HEK293 (cell line): ENCODE measurements around the gene CNTRL.

Source experiments
- CTCF ChIA-PET: fragments of 350-600 bp; formaldehyde crosslinking; extraction: SDS; loops from one replicate; lab custom pipeline; 2021; ENCODE audit warnings: antibody characterized with exemption; lab: Yijun Ruan, JAX
- POLR2A ChIA-PET: fragments of 300-600 bp; formaldehyde crosslinking; extraction: SDS; loops from one replicate; lab custom pipeline; 2020; ENCODE audit warnings: antibody characterized with exemption, inconsistent platforms; lab: Yijun Ruan, JAX
- H3K27ac ChIP-seq: fragments of 200-500 bp; sonication (Bioruptor generic); 2 replicates; pipeline ENCODE4 v1.5.1; 2014; ENCODE audit warnings: low read depth, low read length, control low read depth, inconsistent platforms; ENCODE audit errors: extremely low read depth
- H3K36me3 ChIP-seq, 2 experiments: fragments of 200-500 bp in 1 of 2; sonication (Bioruptor generic) in 1 of 2; 1 replicate in 1 of 2; 2 replicates in 1 of 2; pipeline ENCODE4 v1.5.1; 2014 to 2017; ENCODE audit warnings: inconsistent platforms in 2 of 2, low read length in 2 of 2; ENCODE audit not compliant: control insufficient read depth in 2 of 2, insufficient read depth in 1 of 2
- H3K4me1 ChIP-seq: fragments of 200-500 bp; sonication (Bioruptor generic); 2 replicates; pipeline ENCODE4 v1.5.1; 2014; ENCODE audit warnings: mild to moderate bottlenecking, low read length, inconsistent platforms; ENCODE audit not compliant: control insufficient read depth, insufficient read depth
- H3K4me3 ChIP-seq: 2 replicates; pipeline ENCODE4 v1.5.1; 2011; ENCODE audit warnings: low read depth, mild to moderate bottlenecking, control low read depth, low read length, moderate library complexity
- H3K9me3 ChIP-seq: fragments of 200-500 bp; sonication (Bioruptor generic); 2 replicates; pipeline ENCODE4 v1.5.1; 2014; ENCODE audit warnings: low read depth, low read length, inconsistent platforms; ENCODE audit not compliant: control insufficient read depth, insufficient read depth
- AEBP2 ChIP-seq: fragments of 450-650 bp; formaldehyde crosslinking; IDR thresholded peaks from 2 replicates; pipeline ENCODE4 v1.5.1; 2016; ENCODE audit warnings: missing biosample characterization, missing genetic modification characterization, borderline replicate concordance
- KLF1 ChIP-seq: fragments of 450-650 bp; formaldehyde crosslinking; IDR thresholded peaks from 2 replicates; pipeline ENCODE4 v1.5.1; 2016; ENCODE audit warnings: missing biosample characterization, missing genetic modification characterization
- KLF17 ChIP-seq: fragments of 450-650 bp; formaldehyde crosslinking; IDR thresholded peaks from 2 replicates; pipeline ENCODE4 v1.5.1; 2016; ENCODE audit warnings: missing biosample characterization, missing genetic modification characterization
- OSR2 ChIP-seq: fragments of 450-650 bp; formaldehyde crosslinking; IDR thresholded peaks from 2 replicates; pipeline ENCODE4 v1.5.1; 2016; ENCODE audit warnings: missing biosample characterization, missing genetic modification characterization
- PRDM1 ChIP-seq: fragments of 450-650 bp; formaldehyde crosslinking; IDR thresholded peaks from 2 replicates; pipeline ENCODE4; 2016; ENCODE audit warnings: missing biosample characterization, missing genetic modification characterization
- ZBTB11 ChIP-seq: fragments of 450-650 bp; formaldehyde crosslinking; conservative IDR thresholded peaks from 2 replicates; pipeline ENCODE4 v1.5.1; 2016; ENCODE audit warnings: low read depth, missing biosample characterization, missing genetic modification characterization
- ZBTB17 ChIP-seq: fragments of 450-650 bp; formaldehyde crosslinking; IDR thresholded peaks from 2 replicates; pipeline ENCODE4 v1.5.1; 2016; ENCODE audit warnings: missing biosample characterization, missing genetic modification characterization
- ZBTB20 ChIP-seq: fragments of 450-650 bp; formaldehyde crosslinking; IDR thresholded peaks from 2 replicates; pipeline ENCODE4 v1.5.1; 2016; ENCODE audit warnings: missing biosample characterization, missing genetic modification characterization
- ZBTB8A ChIP-seq: fragments of 450-650 bp; formaldehyde crosslinking; IDR thresholded peaks from 2 replicates; pipeline ENCODE4 v1.5.1; 2016; ENCODE audit warnings: missing biosample characterization, missing genetic modification characterization
- ZIC2 ChIP-seq: fragments of 450-650 bp; formaldehyde crosslinking; IDR thresholded peaks from 2 replicates; pipeline ENCODE4 v1.5.1; 2016; ENCODE audit warnings: missing biosample characterization, missing genetic modification characterization
- ZNF146 ChIP-seq: fragments of 450-650 bp; formaldehyde crosslinking; IDR thresholded peaks from 2 replicates; pipeline ENCODE4 v1.5.1; 2016; ENCODE audit warnings: missing biosample characterization, missing genetic modification characterization
- ZNF335 ChIP-seq: fragments of 450-650 bp; formaldehyde crosslinking; conservative IDR thresholded peaks from 2 replicates; pipeline ENCODE4 v1.5.1; 2016; ENCODE audit warnings: missing biosample characterization, missing genetic modification characterization
- ZNF366 ChIP-seq: fragments of 450-650 bp; formaldehyde crosslinking; conservative IDR thresholded peaks from 2 replicates; pipeline ENCODE4 v1.5.1; 2016; ENCODE audit warnings: missing biosample characterization, missing genetic modification characterization
- ZNF391 ChIP-seq: fragments of 450-650 bp; formaldehyde crosslinking; IDR thresholded peaks from 2 replicates; pipeline ENCODE4 v1.5.1; 2016; ENCODE audit warnings: low read depth, missing biosample characterization, missing genetic modification characterization, borderline replicate concordance
- ZNF529 ChIP-seq: fragments of 450-650 bp; formaldehyde crosslinking; IDR thresholded peaks from 2 replicates; pipeline ENCODE4 v1.5.1; 2017; ENCODE audit warnings: missing genetic modification characterization, missing biosample characterization; ENCODE audit not compliant: insufficient replicate concordance
- ZNF544 ChIP-seq: fragments of 450-650 bp; formaldehyde crosslinking; IDR thresholded peaks from 2 replicates; pipeline ENCODE4 v1.5.0; 2017; ENCODE audit warnings: missing biosample characterization, missing genetic modification characterization
- ZNF561 ChIP-seq: fragments of 450-650 bp; IDR thresholded peaks from 2 replicates; pipeline ENCODE4 v1.5.1; 2018; ENCODE audit warnings: missing biosample characterization, missing genetic modification characterization, borderline replicate concordance
- ZNF580 ChIP-seq: fragments of 450-650 bp; formaldehyde crosslinking; IDR thresholded peaks from 2 replicates; pipeline ENCODE4 v1.5.1; 2016; ENCODE audit warnings: missing biosample characterization, missing genetic modification characterization
- ZNF639 ChIP-seq: fragments of 450-650 bp; formaldehyde crosslinking; IDR thresholded peaks from 2 replicates; pipeline ENCODE4 v1.5.1; 2016; ENCODE audit warnings: missing biosample characterization, missing genetic modification characterization
- ZNF707 ChIP-seq: fragments of 450-650 bp; formaldehyde crosslinking; IDR thresholded peaks from 2 replicates; pipeline ENCODE4 v1.5.1; 2016; ENCODE audit warnings: missing biosample characterization, missing genetic modification characterization

CNTRL gene

GRCh38 chr9:121073038-121073437 is 1.7 kb upstream of the CNTRL start:
- no peak overlapping the region for H3K27ac ChIP-seq
- POLR2A ChIA-PET, result interaction anchor here (0.6 kb wide), 2 partner anchors 13 to 621 kb away, joined by 3 to 4 read pairs; no protein-coding TSS in a partner anchor
- H3K4me1 ChIP-seq, result peaks cover 2% of the 10 kb centered on the region; the same call in 1 of the 2 replicates
- CTCF ChIA-PET, result interaction anchor here (0.5 to 1.4 kb wide), 6 partner anchors 13 to 317 kb away, joined by 3 to 7 read pairs (median 4); no protein-coding TSS in a partner anchor
- no peak overlapping the region for H3K4me3 ChIP-seq
- TF ChIP-seq OSR2 (tag by site-specific recombination) (no peak), ZNF366 (no peak), ZNF544 (tag by site-specific recombination) (no peak), ZNF639 (tag by site-specific recombination) (no peak), PRDM1 (tag by site-specific recombination) (no peak), ZNF146 (no peak), AEBP2 (tag by site-specific recombination) (no peak), ZNF561 (no peak), ZIC2 (no peak)
- H3K9me3 ChIP-seq, result no peaks in the 10 kb centered on the region
- no peaks in the 10 kb centered on the region for H3K36me3 ChIP-seq

- Histone ChIP-seq H3K4me1 (peaks cover 2% of the 10 kb centered on the region; the same call in 1 of the 2 replicates), H3K36me3 (no peaks in the 10 kb centered on the region), H3K4me3 (peak overlapping the region; percentile 89), H3K9me3 (no peaks in the 10 kb centered on the region), H3K27ac (peak overlapping the region; percentile 75)
- ChIA-PET CTCF (interaction anchor here (0.6 to 2.7 kb wide), 3 partner anchors 15 to 95 kb away, joined by 3 to 8 read pairs (median 5); no protein-coding TSS in a partner anchor), POLR2A (no interaction called here)
- TF ChIP-seq ZBTB11 (tag by site-specific recombination) (peak; percentile 50; the same call in 1 of the 2 replicates), ZBTB8A (tag by site-specific recombination) (peak; percentile 80), ZNF529 (tag by site-specific recombination) (no peak), ZNF580 (0 out of 2 replicates have a peak, but pooled peaks have one; percentile 9), KLF17 (tag by site-specific recombination) (0 out of 2 replicates have a peak, but pooled peaks have one; percentile 1), ZBTB20 (tag by site-specific recombination) (0 out of 2 replicates have a peak, but pooled peaks have one; percentile 32), ZNF335 (tag by site-specific recombination) (peak; percentile 53; the same call in 1 of the 2 replicates), ZNF707 (tag by site-specific recombination) (no peak), ZBTB17 (peak; percentile 63; the same call in 1 of the 2 replicates), ZNF391 (tag by site-specific recombination) (0 out of 2 replicates have a peak, but pooled peaks have one; percentile 18), ZNF366 (peak; percentile 99), KLF1 (tag by site-specific recombination) (0 out of 2 replicates have a peak, but pooled peaks have one; percentile 18)
Observed at GRCh38 chr9:121075251-121076036, 689 bp downstream of the CNTRL start.
